Fibroblast of pulmonary artery (primary cell): ENCODE data around the gene ENPP7.
A peak's percentile ranks its signal among the peaks of the same experiment; 100 is the strongest.

Experiments used
- DNase-seq: peaks from one replicate; pipeline ENCODE4 v3.0.0-alpha.2; 2010; ENCODE audit warnings: low read depth
- H3K4me3 ChIP-seq: replicated peaks from 2 replicates; pipeline ENCODE4 v1.5.1; 2011; ENCODE audit warnings: low read depth, mild to moderate bottlenecking, control low read depth, low read length, moderate library complexity
- TF ChIP-seq, protein P1 (sequence below): IDR thresholded peaks from 2 replicates; pipeline ENCODE4 v1.5.1; 2011; ENCODE audit warnings: mild to moderate bottlenecking, control low read depth, low read length, inconsistent platforms; ENCODE audit errors: missing control alignments

The ENPP7 gene

DNA sequence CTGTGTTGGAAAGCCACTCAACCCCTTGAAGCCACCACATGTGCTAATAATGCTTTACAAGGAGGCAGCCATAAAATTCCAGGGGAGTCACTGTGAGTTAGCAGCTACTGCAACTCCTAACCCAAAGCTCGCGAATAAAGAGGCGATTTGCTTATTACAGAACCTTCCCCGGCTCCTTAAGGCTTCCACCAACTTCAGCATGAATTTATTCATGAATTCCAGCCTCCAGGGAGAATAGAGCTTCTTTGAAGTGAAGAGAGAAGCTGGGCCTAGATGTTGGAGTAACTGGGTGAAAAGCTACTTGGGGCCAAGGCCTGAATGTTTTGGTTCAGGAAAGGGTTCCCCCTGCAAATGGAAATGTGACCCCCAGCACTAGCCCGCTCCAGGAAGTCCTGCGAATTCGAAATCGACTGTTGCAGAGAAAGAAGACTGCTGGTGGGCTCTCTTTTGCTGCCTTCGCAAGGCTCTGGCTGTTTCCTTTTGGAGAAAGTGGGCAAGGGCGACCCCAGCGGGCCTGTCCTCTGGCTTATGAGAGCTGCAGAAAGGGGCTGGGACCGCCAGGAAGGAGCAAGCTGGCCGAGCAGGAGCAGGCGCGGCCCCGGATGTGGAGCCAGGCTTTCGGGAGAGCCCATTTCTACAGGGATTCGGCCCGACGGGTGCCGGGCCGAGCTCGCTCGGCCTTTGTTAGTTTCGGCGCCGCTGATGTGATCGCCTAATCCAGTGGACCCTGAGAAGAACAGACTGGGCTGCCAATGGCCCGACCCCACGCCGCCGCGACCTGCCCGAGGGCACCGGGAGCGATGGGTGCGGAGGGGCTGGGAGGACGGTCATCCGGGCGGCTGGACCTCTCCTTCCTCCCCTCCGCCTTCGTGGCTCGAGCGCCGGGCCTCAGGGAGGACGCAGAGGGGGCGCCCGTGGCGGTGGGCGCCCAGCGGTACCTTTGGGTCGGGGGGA is 58.5 kb downstream of the ENPP7 start:
- TF ChIP-seq, protein P1, sequence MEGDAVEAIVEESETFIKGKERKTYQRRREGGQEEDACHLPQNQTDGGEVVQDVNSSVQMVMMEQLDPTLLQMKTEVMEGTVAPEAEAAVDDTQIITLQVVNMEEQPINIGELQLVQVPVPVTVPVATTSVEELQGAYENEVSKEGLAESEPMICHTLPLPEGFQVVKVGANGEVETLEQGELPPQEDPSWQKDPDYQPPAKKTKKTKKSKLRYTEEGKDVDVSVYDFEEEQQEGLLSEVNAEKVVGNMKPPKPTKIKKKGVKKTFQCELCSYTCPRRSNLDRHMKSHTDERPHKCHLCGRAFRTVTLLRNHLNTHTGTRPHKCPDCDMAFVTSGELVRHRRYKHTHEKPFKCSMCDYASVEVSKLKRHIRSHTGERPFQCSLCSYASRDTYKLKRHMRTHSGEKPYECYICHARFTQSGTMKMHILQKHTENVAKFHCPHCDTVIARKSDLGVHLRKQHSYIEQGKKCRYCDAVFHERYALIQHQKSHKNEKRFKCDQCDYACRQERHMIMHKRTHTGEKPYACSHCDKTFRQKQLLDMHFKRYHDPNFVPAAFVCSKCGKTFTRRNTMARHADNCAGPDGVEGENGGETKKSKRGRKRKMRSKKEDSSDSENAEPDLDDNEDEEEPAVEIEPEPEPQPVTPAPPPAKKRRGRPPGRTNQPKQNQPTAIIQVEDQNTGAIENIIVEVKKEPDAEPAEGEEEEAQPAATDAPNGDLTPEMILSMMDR = no peak
- no peak overlapping the region for H3K4me3 ChIP-seq
- DNase-seq = no peak

DNA sequence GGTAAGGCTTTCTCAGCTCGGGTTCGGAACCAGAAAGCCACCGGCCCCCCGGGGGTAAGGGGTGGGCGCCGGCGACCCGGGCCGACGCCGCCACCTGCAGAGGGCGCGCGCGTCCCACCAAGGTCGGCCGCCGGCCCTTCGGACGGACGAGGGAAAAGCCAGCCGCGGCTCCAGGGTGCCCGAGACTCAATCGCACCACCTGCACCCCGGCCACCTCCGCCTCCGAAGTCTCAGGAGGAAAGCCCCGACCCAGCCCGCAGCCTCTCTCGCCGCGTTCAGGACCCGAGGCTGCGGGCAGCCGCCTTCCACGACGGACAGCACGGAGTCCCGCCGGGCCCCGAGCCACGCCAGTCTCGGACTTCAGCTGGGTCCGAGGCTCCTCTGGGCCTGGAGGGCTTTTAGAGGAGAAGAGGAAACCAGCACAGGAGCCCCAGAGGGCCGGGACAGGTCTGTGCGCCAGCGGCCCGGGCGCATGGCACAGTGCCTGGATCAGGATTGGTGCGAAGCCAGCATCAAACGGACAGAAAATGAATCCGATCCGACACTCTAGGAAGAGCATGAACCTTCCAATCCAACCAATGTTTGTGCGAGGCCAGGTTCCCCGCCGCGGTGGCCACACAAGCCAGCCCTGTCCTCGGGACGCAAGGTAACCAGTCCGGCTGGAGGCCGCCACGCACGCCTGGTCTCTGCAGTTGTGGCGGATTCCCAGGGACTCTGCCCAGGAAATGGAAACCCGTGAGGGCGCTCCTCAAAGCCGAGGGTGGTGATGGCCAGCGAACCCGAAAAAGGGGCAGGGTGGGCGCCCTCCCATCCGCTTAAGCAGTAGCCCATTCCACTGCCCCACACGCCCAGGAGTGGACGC is 59.4 kb downstream of the ENPP7 start:
- TF ChIP-seq, protein P1 = peak; percentile 5
- H3K4me3 ChIP-seq = no peak overlapping the region

GRCh38 chr17:79790805-79791734 is 60.3 kb downstream of the ENPP7 start:
- H3K4me3 ChIP-seq = no peak overlapping the region
- no peak for DNase-seq
- TF ChIP-seq, protein P1 = no peak

More for the DNA sequence above, 59.4 kb downstream of the ENPP7 start:
- DNase-seq = no peak

GRCh38 chr17:79791735-79792161 is 61.0 kb downstream of the ENPP7 start:
- no peak overlapping the region for H3K4me3 ChIP-seq
- DNase-seq = no peak
- TF ChIP-seq, protein P1 = no peak
